Suprapubic skin (tissue), 4 donors: Measurements from ENCODE around the gene SYNPO2. TPM values are rescaled to one million over a fixed set of nuclear protein-coding genes. Genes with fewer than 3 reads are reported as not detected.
A peak's percentile ranks its signal among the peaks of the same experiment; 100 is the strongest.
"Not testable (repeated sequence)": the region's sequence is repeated elsewhere in the genome, so short reads cannot be mapped to it uniquely, and the experiment has no call there.

Experiments
- DNase-seq, 2 donors: peaks; one replicate each; pipeline ENCODE4 v3.0.0-alpha.2; 2019; ENCODE audit warnings: low spot score in 2 of 2
- H3K27ac ChIP-seq: fragments of 200-600 bp; sonication (generic); one replicate; pipeline ENCODE4 v1.5.1; 2019
- H3K27me3 ChIP-seq: fragments of 200-600 bp; sonication (generic); one replicate; pipeline ENCODE4 v1.5.1; 2019
- H3K36me3 ChIP-seq: fragments of 200-600 bp; sonication (generic); one replicate; pipeline ENCODE4 v1.5.1; 2019
- H3K4me1 ChIP-seq: fragments of 200-600 bp; sonication (generic); one replicate; pipeline ENCODE4 v1.5.1; 2019
- H3K4me3 ChIP-seq: fragments of 200-600 bp; sonication (generic); one replicate; pipeline ENCODE4 v1.5.1; 2019; ENCODE audit warnings: mild to moderate bottlenecking
- H3K9me3 ChIP-seq: fragments of 200-600 bp; sonication (generic); one replicate; pipeline ENCODE4 v1.5.1; 2019
- EP300 ChIP-seq: sonication (generic); formaldehyde crosslinking; IDR thresholded peaks from one replicate; pipeline ENCODE4 v1.6.1; 2017; ENCODE audit warnings: antibody characterized with exemption
- POLR2A ChIP-seq, 2 donors: fragments of 450-650 bp; IDR thresholded peaks; one replicate each; pipeline ENCODE4 v1.6.1; 2017; ENCODE audit warnings: antibody characterized with exemption in 2 of 2, mild to moderate bottlenecking in 2 of 2, moderate library complexity in 2 of 2
- POLR2AphosphoS5 ChIP-seq, 3 donors: sonication (generic); formaldehyde crosslinking; IDR thresholded peaks; one replicate each; pipeline ENCODE4 v1.6.1; 2017; ENCODE audit warnings: antibody characterized with exemption in 3 of 3
- WGBS: methylation state at CpG from one replicate; pipeline ENCODE4 v1.1.5; 2018; 5-methylcytosine and 5-hydroxymethylcytosine counted together
- total RNA-seq, 4 donors: library from RNA; depleted of rRNA; stranded (reverse); fragments of >200 nt; gene quantifications; one replicate each; pipeline ENCODE4 v1.1.0, GENCODE V29; 2016
- TF ChIP-seq, protein P1 (sequence below), 2 donors: fragments of 200-600 bp in 1 of 2; fragments of 450-650 bp in 1 of 2; sonication (generic) in 1 of 2; IDR thresholded peaks; one replicate each; pipeline ENCODE4 v1.5.1; 2016 to 2019; ENCODE audit warnings: antibody characterized with exemption in 2 of 2, mild to moderate bottlenecking in 1 of 2, moderate library complexity in 1 of 2

Gene SYNPO2
- total RNA-seq, 4 donors from 2014 or later: 14.3 to 33.6 (median 19.1) TPM

DNA sequence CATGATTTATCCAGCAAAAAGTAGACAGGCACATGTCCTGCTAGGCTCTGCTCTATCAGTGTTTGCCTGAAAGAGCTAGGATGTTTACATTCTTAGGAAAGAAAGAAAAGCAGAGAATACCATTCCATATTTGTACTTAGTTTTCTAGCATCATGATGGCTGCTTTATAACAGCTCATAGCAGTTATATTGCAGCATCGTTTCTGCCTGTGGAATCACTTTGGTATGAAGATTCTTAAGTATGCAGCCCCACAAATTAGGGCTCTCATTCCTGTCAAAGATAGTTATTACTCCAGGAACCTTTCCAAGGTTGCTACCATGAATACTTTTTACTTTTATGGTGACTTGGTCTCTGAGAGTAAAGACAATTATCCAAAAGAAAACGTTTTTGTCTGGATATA, 128.0 kb downstream of the SYNPO2 start:
- Histone ChIP-seq H3K36me3 (no peaks in the 10 kb centered on the region), H3K4me3 (no peak overlapping the region), H3K27ac (no peak overlapping the region), H3K27me3 (no peaks in the 10 kb centered on the region), H3K9me3 (no peaks in the 10 kb centered on the region), H3K4me1 (no peaks in the 10 kb centered on the region)
- WGBS: 40% methylated on average over 2 of the region's 2 CpGs
- no peak for DNase-seq
- TF ChIP-seq POLR2A (IDR thresholded peaks at IDR 0.05) (no peak), POLR2AphosphoS5 (IDR thresholded peaks at IDR 0.05) (no peak), EP300 (peak; percentile 85)
- TF ChIP-seq, protein P1, sequence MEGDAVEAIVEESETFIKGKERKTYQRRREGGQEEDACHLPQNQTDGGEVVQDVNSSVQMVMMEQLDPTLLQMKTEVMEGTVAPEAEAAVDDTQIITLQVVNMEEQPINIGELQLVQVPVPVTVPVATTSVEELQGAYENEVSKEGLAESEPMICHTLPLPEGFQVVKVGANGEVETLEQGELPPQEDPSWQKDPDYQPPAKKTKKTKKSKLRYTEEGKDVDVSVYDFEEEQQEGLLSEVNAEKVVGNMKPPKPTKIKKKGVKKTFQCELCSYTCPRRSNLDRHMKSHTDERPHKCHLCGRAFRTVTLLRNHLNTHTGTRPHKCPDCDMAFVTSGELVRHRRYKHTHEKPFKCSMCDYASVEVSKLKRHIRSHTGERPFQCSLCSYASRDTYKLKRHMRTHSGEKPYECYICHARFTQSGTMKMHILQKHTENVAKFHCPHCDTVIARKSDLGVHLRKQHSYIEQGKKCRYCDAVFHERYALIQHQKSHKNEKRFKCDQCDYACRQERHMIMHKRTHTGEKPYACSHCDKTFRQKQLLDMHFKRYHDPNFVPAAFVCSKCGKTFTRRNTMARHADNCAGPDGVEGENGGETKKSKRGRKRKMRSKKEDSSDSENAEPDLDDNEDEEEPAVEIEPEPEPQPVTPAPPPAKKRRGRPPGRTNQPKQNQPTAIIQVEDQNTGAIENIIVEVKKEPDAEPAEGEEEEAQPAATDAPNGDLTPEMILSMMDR (IDR thresholded peaks at IDR 0.05): no peak

DNA sequence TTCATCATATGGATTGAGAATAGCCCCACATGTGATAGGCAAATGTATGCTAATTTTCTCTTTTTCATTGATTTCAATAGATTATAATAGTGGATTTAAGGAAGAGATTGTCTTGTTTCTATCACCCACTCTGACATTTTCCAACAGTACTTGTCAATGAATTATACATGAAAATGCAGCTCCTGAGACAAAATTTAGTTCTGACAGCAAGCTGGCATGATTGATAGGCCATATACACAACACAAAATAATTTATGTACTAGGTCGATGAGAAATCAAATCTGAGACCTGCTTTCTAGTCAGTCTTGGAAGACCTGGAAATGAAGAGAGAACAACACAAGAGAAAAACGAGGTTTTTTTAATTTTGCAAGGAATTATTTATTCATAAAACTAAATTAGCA, 129.0 kb downstream of the SYNPO2 start:
- Histone ChIP-seq H3K4me1 (no peaks in the 10 kb centered on the region), H3K27ac (no peak overlapping the region), H3K9me3 (no peaks in the 10 kb centered on the region), H3K27me3 (no peaks in the 10 kb centered on the region), H3K36me3 (no peaks in the 10 kb centered on the region), H3K4me3 (no peak overlapping the region)
- WGBS: 77% methylated on average over 2 of the region's 2 CpGs
- TF ChIP-seq POLR2AphosphoS5 (IDR thresholded peaks at IDR 0.05): no peak
- TF ChIP-seq EP300: no peak
- TF ChIP-seq, protein P1 (IDR thresholded peaks at IDR 0.05): no peak
- no peak for TF ChIP-seq POLR2A (IDR thresholded peaks at IDR 0.05)
- no peak for DNase-seq

DNA sequence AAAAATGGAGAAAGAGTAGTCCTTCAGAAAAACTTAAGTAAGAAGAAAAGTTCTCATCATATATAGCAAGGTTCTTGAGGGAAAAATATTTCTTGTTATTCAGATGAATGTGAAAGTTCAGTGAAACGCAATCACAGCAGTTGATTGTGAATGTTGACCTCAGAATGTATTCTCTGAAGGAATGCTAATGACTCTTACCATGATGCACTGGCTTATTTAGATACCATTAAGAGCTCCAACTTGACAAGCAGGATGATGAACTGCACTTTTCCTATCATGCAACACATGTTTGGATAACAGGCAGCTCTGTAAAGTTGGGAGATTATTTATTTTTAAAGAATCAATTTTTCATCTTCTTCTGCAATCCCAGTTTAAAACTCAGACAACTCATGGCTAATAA, 131.5 kb downstream of the SYNPO2 start:
- H3K9me3 ChIP-seq: no peaks in the 10 kb centered on the region
- no peak overlapping the region for H3K27ac ChIP-seq
- no peak for DNase-seq
- 64% methylated on average over 1 of the region's 1 CpG for WGBS
- no peaks in the 10 kb centered on the region for H3K27me3 ChIP-seq
- TF ChIP-seq POLR2A (IDR thresholded peaks at IDR 0.05) (no peak), EP300 (no peak), POLR2AphosphoS5 (IDR thresholded peaks at IDR 0.05) (no peak)
- TF ChIP-seq, protein P1 (IDR thresholded peaks at IDR 0.05): no peak
- no peaks in the 10 kb centered on the region for H3K36me3 ChIP-seq
- H3K4me1 ChIP-seq: peaks cover 4% of the 10 kb centered on the region
- no peak overlapping the region for H3K4me3 ChIP-seq

DNA sequence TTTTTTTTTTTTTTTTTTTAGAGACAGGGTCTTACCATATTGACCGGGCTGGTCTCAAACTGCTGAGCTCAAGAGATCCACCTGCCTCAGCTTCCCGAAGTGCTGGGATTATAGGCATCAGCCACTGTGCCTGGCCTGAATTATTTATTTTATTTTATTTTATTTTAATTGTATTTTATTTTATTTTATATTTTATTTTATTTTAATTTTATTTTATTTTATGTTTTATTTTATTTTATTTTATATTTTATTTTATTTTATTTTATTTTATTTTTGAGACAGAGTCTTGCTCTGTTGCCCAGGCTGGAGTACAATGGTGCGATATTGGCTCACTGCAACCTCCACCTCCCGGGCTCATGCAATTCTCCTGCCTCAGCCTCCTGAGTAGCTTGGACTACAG, 133.9 kb downstream of the SYNPO2 start:
- peaks cover 27% of the 10 kb centered on the region for H3K4me1 ChIP-seq
- not testable (repeated sequence) for H3K27me3 ChIP-seq, H3K9me3 ChIP-seq, DNase-seq, H3K36me3 ChIP-seq, H3K27ac ChIP-seq, H3K4me3 ChIP-seq
- 98% methylated on average over 4 of the region's 4 CpGs for WGBS

DNA sequence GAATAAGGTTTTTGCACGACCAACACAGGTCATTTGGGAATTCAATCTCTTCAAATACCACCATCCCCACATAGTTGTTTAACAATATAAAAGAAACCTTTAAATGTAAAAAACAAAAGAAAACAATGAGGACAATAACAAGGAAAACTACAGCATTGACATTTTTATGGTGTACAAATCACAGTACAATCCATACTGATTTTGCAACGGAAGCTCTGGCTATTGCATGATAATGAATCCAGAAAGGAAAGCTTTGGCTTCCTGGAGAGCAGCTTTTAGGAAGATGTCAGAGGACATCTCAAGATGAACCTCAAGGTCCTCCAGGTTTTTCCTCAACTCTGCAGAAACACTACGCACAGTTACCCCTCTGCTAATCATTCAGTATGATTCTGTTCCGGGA, 135.4 kb downstream of the SYNPO2 start:
- Histone ChIP-seq H3K27me3 (no peaks in the 10 kb centered on the region), H3K9me3 (no peaks in the 10 kb centered on the region), H3K4me3 (no peak overlapping the region), H3K4me1 (peaks cover 27% of the 10 kb centered on the region), H3K36me3 (no peaks in the 10 kb centered on the region), H3K27ac (no peak overlapping the region)
- TF ChIP-seq POLR2AphosphoS5 (IDR thresholded peaks at IDR 0.05): no peak
- no peak for TF ChIP-seq EP300
- TF ChIP-seq POLR2A (IDR thresholded peaks at IDR 0.05): no peak
- TF ChIP-seq, protein P1 (IDR thresholded peaks at IDR 0.05): no peak
- DNase-seq: no peak
- 85% methylated on average over 4 of the region's 4 CpGs for WGBS

DNA sequence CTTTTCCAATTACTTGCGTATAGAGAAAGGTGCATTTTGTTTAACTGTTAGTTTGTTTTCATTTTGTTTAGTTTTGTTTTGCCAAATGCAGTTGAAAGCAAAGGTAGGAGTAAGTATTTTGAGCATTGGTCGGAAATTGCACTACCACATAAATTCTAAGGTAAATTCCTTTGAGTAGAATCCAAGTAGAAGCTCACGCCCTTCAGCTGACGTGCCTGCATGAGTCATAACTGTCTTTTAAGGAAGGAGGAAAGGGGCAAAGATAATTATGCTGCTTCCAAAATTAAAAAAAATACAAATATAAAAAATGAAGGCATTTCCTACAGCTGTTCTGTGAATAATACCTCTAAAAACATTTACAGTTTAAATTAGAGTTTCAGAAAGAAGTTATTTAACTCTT, 136.8 kb downstream of the SYNPO2 start:
- peak overlapping the region; percentile 88 for H3K27ac ChIP-seq
- H3K4me3 ChIP-seq: peak overlapping the region; percentile 34
- peaks cover 27% of the 10 kb centered on the region for H3K4me1 ChIP-seq
- no peaks in the 10 kb centered on the region for H3K27me3 ChIP-seq
- TF ChIP-seq POLR2A (IDR thresholded peaks at IDR 0.05) (no peak), POLR2AphosphoS5 (IDR thresholded peaks at IDR 0.05) (no peak), EP300 (no peak)
- TF ChIP-seq, protein P1 (IDR thresholded peaks at IDR 0.05): no peak
- no peak for DNase-seq
- H3K9me3 ChIP-seq: no peaks in the 10 kb centered on the region
- peaks cover 3% of the 10 kb centered on the region for H3K36me3 ChIP-seq
- WGBS: 24% methylated on average over 4 of the region's 4 CpGs
